ENCODE results near the gene SIPA1L3.

DNA sequence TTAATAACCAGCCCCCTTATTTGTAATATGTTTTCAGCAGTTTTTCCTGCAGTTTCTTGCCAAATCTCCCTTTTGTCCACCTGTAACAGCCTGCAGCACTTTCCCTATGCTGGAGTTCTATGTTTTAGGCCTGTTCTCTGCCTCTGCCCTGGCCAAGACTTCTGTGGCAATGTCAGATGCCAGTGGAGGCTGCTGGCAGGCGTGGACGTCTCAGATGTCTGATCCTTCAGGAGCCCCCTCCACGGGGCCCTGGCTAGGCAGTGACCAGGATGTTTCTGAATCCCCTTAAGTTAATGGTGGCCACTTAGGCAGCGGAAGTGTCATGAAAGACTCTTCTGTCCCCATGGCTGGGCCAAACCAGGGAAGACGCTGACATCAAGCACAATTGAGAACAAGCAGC, 40.8 kb downstream of the SIPA1L3 start:
- TF ChIP-seq ZNF274 (IDR thresholded peaks at IDR 0.05; ENCODE audit: low read depth, low read length) (no peak), YY1 (IDR thresholded peaks at IDR 0.05; ENCODE audit: insufficient read depth, insufficient read length) (no peak)
